22Rv1 (cell line): ENCODE data around the gene BCOR.

Experiments
- H3K27ac ChIP-seq: fragments of 450-650 bp; 2 replicates; pipeline ENCODE4 v1.5.1; 2017
- CTCF ChIP-seq: fragments of 450-650 bp; IDR thresholded peaks from 2 replicates; pipeline ENCODE4 v1.5.1; 2017; ENCODE audit warnings: mild to moderate bottlenecking
- ZFX ChIP-seq: fragments of 450-650 bp; IDR thresholded peaks from 2 replicates; pipeline ENCODE4 v1.6.1; 2017; ENCODE audit warnings: antibody characterized with exemption, borderline replicate concordance

BCOR gene

GRCh38 chrX:40085102-40085551, 12.6 kb downstream of the BCOR start:
- TF ChIP-seq CTCF (no peak), ZFX (no peak)
- peak overlapping the region; percentile 98 for H3K27ac ChIP-seq

- TF ChIP-seq ZFX, result no peak
- no peak for TF ChIP-seq CTCF
- H3K27ac ChIP-seq, result peak overlapping the region; percentile 98
These were observed 13.2 kb downstream of the BCOR start for GRCh38 chrX:40084471-40085101.

- TF ChIP-seq ZFX (no peak), CTCF (no peak)
- H3K27ac ChIP-seq, result peak overlapping the region; percentile 98
These were observed 13.8 kb downstream of the BCOR start for GRCh38 chrX:40083979-40084359.

GRCh38 chrX:40083120-40083978, 14.4 kb downstream of the BCOR start:
- H3K27ac ChIP-seq, result peak overlapping the region; percentile 98
- TF ChIP-seq CTCF (no peak), ZFX (no peak)

GRCh38 chrX:40082447-40083119, 15.2 kb downstream of the BCOR start:
- TF ChIP-seq ZFX (no peak), CTCF (no peak)
- H3K27ac ChIP-seq, result peak overlapping the region; percentile 98

- TF ChIP-seq ZFX (no peak), CTCF (no peak)
- peak overlapping the region; percentile 98; the same call in 1 of the 2 replicates for H3K27ac ChIP-seq
These were observed 16.1 kb downstream of the BCOR start for GRCh38 chrX:40081679-40082068.
